DOHH2 (cell line): Measurements from ENCODE around the gene TPH2.

Experiments used
- H3F3A ChIP-seq: fragments of 200-600 bp; sonication (generic), shearing (Covaris generic); 2 replicates; pipeline ENCODE4 v1.6.0; 2016; ENCODE audit warnings: antibody characterized with exemption, mild to moderate bottlenecking; ENCODE audit not compliant: control insufficient read depth, insufficient read depth
- H3K27ac ChIP-seq: fragments of 200-600 bp; sonication (generic); 2 replicates; pipeline ENCODE4 v1.5.1; 2014; ENCODE audit warnings: low read depth, mild to moderate bottlenecking, low read length, moderate library complexity
- H3K27me3 ChIP-seq: fragments of 200-600 bp; sonication (generic); 2 replicates; pipeline ENCODE4 v1.6.1; 2014; ENCODE audit warnings: mild to moderate bottlenecking, low read length, mixed read lengths; ENCODE audit not compliant: control insufficient read depth
- H3K36me3 ChIP-seq: fragments of 200-600 bp; sonication (generic); 2 replicates; pipeline ENCODE4 v1.6.1; 2014; ENCODE audit warnings: mild to moderate bottlenecking, low read length, moderate library complexity, mixed read lengths; ENCODE audit not compliant: control insufficient read depth
- H3K4me1 ChIP-seq: fragments of 200-600 bp; sonication (generic); 2 replicates; pipeline ENCODE4 v1.6.1; 2014; ENCODE audit warnings: mild to moderate bottlenecking, low read length, mixed read lengths; ENCODE audit not compliant: control insufficient read depth
- H3K4me2 ChIP-seq: fragments of 200-600 bp; sonication (generic); 2 replicates; pipeline ENCODE4 v1.6.0; 2014; ENCODE audit warnings: mild to moderate bottlenecking, low read length, moderate library complexity
- H3K4me3 ChIP-seq: fragments of 200-600 bp; sonication (generic); 2 replicates; pipeline ENCODE4 v1.5.1; 2014; ENCODE audit warnings: mild to moderate bottlenecking, low read length, mixed read lengths
- H3K79me2 ChIP-seq: fragments of 200-600 bp; sonication (generic); 2 replicates; pipeline ENCODE4 v1.6.1; 2014; ENCODE audit warnings: mild to moderate bottlenecking, low read length, mixed read lengths; ENCODE audit not compliant: control insufficient read depth
- H3K9me2 ChIP-seq: fragments of 200-600 bp; sonication (generic); replicated peaks from 2 replicates; pipeline ENCODE4 v1.6.1; 2014; ENCODE audit warnings: mild to moderate bottlenecking, low read length, mixed read lengths; ENCODE audit not compliant: control insufficient read depth
- H3K9me3 ChIP-seq: fragments of 200-600 bp; sonication (generic); 2 replicates; pipeline ENCODE4 v1.6.1; 2014; ENCODE audit warnings: antibody characterized with exemption, low read length, mixed read lengths; ENCODE audit not compliant: control insufficient read depth, insufficient read depth
- H4K20me1 ChIP-seq: fragments of 200-600 bp; sonication (generic); 2 replicates; pipeline ENCODE4 v1.6.0; 2014; ENCODE audit warnings: low read depth, mild to moderate bottlenecking, antibody characterized with exemption, low read length, moderate library complexity; ENCODE audit not compliant: control insufficient read depth, insufficient read depth
- EZH2phosphoT487 ChIP-seq: fragments of 200-600 bp; sonication (generic); IDR thresholded peaks from 2 replicates; pipeline ENCODE4 v1.6.1; 2017; ENCODE audit warnings: borderline replicate concordance, mild to moderate bottlenecking, antibody characterized with exemption, low read length, moderate library complexity, mixed read lengths
- TF ChIP-seq, protein P1 (sequence below): fragments of 200-600 bp; sonication (generic); IDR thresholded peaks from one replicate; pipeline ENCODE4 v1.5.1; 2014; ENCODE audit warnings: antibody characterized with exemption, mild to moderate bottlenecking, low read depth, low read length; ENCODE audit not compliant: poor library complexity, severe bottlenecking

Gene TPH2

DNA sequence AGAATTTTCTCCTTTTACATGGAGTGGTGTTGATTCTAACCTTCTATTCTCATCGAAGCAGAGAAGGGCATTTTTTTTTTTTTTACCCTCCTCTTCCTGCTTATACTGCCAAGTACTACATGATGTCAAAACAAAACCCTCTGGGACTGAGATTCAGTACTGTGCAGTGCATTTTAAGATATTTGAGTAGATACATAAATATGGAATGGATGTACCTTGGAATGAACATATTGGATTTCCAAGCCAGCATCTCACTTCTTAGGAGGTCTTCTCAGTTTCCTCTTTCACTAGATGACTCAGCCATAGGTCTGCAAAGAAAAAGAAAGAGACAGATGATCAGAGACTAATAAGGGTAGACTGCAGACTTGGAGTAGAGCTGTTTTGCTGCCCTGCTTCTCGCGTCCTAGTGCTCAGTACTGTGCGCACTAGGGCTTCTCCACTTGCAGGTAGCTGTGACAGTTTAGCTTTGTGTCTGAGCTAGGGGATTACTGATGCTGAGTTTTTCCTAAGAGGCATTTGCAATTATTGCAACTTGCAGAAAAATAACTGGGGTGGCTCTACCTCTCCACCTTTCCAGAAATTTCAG lies 20.4 kb downstream of the TPH2 start:
- Histone ChIP-seq H3K27me3 (peaks cover 3% of the 10 kb centered on the region; the same call in 1 of the 2 replicates), H3K4me2 (no peak overlapping the region), H3K4me1 (no peaks in the 10 kb centered on the region), H3K36me3 (no peaks in the 10 kb centered on the region), H4K20me1 (no peaks in the 10 kb centered on the region), H3K9me3 (no peaks in the 10 kb centered on the region), H3F3A (no peaks in the 10 kb centered on the region), H3K9me2 (no peaks in the 10 kb centered on the region), H3K79me2 (no peaks in the 10 kb centered on the region), H3K4me3 (no peak overlapping the region), H3K27ac (no peak overlapping the region)
- no peak for TF ChIP-seq EZH2phosphoT487
- TF ChIP-seq, protein P1, sequence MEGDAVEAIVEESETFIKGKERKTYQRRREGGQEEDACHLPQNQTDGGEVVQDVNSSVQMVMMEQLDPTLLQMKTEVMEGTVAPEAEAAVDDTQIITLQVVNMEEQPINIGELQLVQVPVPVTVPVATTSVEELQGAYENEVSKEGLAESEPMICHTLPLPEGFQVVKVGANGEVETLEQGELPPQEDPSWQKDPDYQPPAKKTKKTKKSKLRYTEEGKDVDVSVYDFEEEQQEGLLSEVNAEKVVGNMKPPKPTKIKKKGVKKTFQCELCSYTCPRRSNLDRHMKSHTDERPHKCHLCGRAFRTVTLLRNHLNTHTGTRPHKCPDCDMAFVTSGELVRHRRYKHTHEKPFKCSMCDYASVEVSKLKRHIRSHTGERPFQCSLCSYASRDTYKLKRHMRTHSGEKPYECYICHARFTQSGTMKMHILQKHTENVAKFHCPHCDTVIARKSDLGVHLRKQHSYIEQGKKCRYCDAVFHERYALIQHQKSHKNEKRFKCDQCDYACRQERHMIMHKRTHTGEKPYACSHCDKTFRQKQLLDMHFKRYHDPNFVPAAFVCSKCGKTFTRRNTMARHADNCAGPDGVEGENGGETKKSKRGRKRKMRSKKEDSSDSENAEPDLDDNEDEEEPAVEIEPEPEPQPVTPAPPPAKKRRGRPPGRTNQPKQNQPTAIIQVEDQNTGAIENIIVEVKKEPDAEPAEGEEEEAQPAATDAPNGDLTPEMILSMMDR = no peak

DNA sequence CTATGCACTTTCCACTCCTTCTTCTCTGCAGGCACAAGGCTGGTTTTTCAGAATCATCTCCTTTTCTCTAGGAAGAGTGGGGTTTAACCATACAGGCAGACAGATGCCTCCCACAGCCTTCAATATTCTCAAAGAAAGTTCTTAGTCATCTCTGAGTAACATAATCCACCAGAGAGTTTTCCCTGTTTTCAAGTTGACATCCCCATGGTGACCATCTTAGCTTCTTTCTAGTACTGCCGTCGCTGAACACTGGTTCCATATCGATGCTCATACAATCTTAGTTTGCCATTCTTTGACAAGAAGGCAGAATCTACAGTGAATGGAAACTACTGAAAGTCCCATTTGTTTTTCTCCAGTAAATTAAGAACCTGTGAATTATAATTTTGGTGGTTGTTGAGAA lies 28.6 kb downstream of the TPH2 start:
- no peaks in the 10 kb centered on the region for H3K9me3 ChIP-seq
- H3K27me3 ChIP-seq = peaks cover 9% of the 10 kb centered on the region; the same call in 1 of the 2 replicates
- no peaks in the 10 kb centered on the region for H3K4me1 ChIP-seq
- no peaks in the 10 kb centered on the region for H3K36me3 ChIP-seq
- no peaks in the 10 kb centered on the region for H3K79me2 ChIP-seq
- no peaks in the 10 kb centered on the region for H3K9me2 ChIP-seq
- no peak overlapping the region for H3K4me2 ChIP-seq
- TF ChIP-seq, protein P1 = no peak
- no peak for TF ChIP-seq EZH2phosphoT487
- H3F3A ChIP-seq = no peaks in the 10 kb centered on the region
- H3K4me3 ChIP-seq = no peak overlapping the region
- H3K27ac ChIP-seq = no peak overlapping the region
- no peaks in the 10 kb centered on the region for H4K20me1 ChIP-seq

DNA sequence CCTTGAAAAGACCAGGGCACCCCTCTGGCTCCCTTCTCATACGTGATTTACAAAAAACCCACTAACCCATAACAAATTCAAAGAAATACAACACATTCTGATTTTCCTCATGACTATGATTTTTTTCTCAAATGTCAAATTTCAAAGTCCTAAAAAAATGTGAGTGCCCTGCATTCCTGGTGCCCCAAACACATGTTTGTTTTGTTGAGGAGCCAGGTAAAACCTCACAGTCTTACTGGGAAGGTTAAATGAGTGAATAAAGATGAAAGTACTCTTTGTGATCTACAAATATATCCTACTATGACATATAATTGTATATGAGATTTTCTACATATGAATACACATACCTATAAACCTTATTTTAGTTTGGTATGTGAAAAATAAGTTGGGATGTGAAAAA lies 30.7 kb downstream of the TPH2 start:
- peaks cover 9% of the 10 kb centered on the region; the same call in 1 of the 2 replicates for H3K27me3 ChIP-seq
- no peaks in the 10 kb centered on the region for H3K9me3 ChIP-seq
- no peak for TF ChIP-seq EZH2phosphoT487
- TF ChIP-seq, protein P1 = no peak
- no peaks in the 10 kb centered on the region for H4K20me1 ChIP-seq
- no peak overlapping the region for H3K4me3 ChIP-seq
- no peaks in the 10 kb centered on the region for H3F3A ChIP-seq
- no peaks in the 10 kb centered on the region for H3K79me2 ChIP-seq
- H3K27ac ChIP-seq = no peak overlapping the region
- H3K4me1 ChIP-seq = no peaks in the 10 kb centered on the region
- no peak overlapping the region for H3K4me2 ChIP-seq
- no peaks in the 10 kb centered on the region for H3K36me3 ChIP-seq
- no peaks in the 10 kb centered on the region for H3K9me2 ChIP-seq

DNA sequence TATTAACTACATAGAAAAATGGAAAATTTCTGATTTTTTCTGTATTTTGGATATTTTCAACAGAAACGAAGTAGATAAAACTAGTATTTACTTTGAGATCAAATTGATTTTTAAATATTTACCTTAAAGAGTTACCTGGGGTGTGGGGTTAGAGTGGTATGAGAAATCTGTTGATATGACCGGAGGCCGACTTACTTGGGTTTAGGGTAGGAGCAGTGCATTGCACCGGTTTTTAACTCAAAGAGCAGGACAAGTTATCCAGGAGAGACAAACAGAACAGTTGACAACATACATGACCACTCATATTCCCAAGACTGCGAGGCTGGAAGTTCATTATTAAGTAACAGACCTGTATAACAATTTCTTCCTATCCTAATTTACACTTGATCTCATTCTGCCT lies 31.4 kb downstream of the TPH2 start:
- H3K27me3 ChIP-seq = peaks cover 9% of the 10 kb centered on the region; the same call in 1 of the 2 replicates
- TF ChIP-seq EZH2phosphoT487 = no peak

More for the DNA sequence above, 31.4 kb downstream of the TPH2 start:
- no peaks in the 10 kb centered on the region for H3F3A ChIP-seq
- H3K4me3 ChIP-seq = no peak overlapping the region
- no peaks in the 10 kb centered on the region for H4K20me1 ChIP-seq
- no peaks in the 10 kb centered on the region for H3K36me3 ChIP-seq
- H3K4me1 ChIP-seq = no peaks in the 10 kb centered on the region
- no peaks in the 10 kb centered on the region for H3K9me2 ChIP-seq
- no peak overlapping the region for H3K27ac ChIP-seq
- H3K9me3 ChIP-seq = no peaks in the 10 kb centered on the region
- H3K79me2 ChIP-seq = no peaks in the 10 kb centered on the region
- H3K4me2 ChIP-seq = no peak overlapping the region
